GM18498 (cell line): ENCODE measurements around the gene RBPMS2.

ENCODE experiments used
- ATAC-seq: cut with Tn5 transposase; IDR thresholded peaks from one replicate; pipeline ENCODE4 v1.9.1; 2021; ENCODE audit warnings: mild to moderate bottlenecking, moderate library complexity; ENCODE audit not compliant: unreplicated experiment

The RBPMS2 gene

GRCh38 chr15:64791401-64791800, 16.0 kb upstream of the RBPMS2 start:
- ATAC-seq = no peak

DNA sequence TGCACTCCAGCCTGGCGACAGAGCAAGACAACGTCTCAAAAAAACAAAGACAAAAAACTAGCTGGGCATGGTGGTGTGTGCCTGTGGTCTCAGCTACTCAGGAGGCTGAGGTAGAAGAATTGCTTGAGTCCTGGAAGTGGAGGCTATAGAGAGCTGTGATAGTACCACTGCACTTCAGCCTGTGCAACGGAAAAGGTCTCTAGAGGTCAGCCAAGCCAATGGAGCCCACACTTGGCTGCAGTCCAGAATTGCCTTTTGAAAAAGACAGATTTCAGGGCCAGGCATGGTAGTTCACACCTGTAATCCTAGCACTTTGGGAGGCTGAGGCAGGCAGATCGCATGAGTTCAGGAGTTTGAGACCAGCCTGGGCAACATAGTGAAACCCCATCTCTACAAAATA, 8.4 kb upstream of the RBPMS2 start:
- no peak for ATAC-seq

GRCh38 chr15:64782751-64783150, 7.4 kb upstream of the RBPMS2 start:
- no peak for ATAC-seq

DNA sequence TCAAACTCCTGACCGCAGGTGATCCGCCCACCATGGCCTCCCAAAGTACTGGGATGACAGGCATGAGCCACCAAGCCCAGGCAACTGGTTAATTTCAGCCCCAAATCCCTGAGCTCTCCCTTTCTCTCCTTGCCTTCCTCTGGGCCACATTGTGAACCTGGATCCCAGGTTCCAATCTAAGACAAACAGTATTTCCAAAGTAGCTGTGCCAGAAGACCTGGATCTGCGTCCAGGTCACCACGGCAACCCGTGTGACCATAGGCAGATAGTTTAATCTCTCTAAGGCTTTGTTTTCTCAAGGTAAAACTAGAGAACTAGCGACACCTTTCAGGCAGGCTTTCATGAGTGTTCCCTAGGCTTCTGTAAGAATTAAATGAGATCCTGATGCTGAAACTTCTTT, 5.9 kb upstream of the RBPMS2 start:
- ATAC-seq = no peak

- ATAC-seq = no peak
Observed at GRCh38 chr15:64780600-64781156, 5.3 kb upstream of the RBPMS2 start.

DNA sequence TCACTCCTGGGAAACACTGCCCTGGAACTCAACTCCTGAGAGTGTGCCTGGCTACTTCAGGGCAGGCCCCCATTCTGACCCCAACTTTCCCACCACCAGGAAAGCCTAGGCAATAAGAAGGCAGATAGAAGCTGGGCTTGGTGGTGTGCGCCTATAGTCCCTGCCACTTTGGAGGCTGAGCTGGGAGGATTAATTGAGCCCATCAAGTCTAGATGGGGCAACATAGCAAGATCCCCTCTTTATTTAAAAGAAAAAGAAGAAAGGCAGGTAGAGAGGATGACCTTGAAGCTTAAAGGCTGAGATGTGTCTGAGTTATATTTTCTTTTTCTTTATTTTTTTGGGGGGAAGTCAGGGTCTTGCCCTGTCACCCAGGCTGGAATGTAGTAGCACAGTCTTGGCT, 4.2 kb upstream of the RBPMS2 start:
- no peak for ATAC-seq

GRCh38 chr15:64779024-64779423, 3.6 kb upstream of the RBPMS2 start:
- no peak for ATAC-seq

DNA sequence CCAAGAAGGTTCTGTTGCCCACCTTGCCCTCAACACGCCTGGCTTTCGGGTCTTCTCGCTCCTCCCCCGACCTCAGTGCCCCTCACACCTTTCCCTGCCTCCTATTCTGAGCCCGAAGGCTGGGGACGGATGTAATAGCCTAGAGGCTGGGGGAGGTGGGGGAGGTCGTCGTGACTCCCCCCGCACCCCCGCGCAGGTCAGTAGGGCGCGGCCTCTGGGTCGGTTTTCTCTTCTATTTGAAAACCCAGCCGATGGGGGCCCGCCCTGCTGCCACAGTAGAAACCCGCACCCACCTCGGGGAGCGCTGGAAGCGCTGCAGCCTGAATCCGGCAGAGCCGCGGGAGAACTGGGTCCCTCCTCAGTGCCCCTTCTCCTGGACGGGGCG, 1.0 kb upstream of the RBPMS2 start:
- ATAC-seq = no peak

GRCh38 chr15:64774629-64775493, 528 bp downstream of the RBPMS2 start:
- ATAC-seq = no peak

GRCh38 chr15:64774037-64774628, 1.3 kb downstream of the RBPMS2 start:
- ATAC-seq = no peak

DNA sequence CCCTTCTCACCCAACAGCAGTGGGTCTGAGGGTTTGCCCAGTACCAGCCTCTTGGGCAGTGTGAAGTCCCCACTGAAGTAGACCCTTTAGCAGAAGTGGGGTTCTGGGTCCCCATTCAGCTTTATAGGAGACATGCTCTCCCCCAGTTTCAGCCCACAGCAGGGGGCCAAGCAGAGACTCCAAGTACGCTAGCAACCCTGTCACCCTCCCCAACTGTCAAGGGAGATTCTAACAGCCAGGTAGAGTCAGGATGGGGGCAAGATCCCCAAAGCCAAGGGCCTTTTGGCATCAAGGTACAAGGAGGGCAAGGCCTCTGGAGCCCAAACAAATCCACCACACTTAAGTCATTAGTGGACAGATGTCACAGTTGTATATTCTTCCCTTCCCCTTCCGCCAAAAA, 1.8 kb downstream of the RBPMS2 start:
- no peak for ATAC-seq

GRCh38 chr15:64772964-64773363, 2.4 kb downstream of the RBPMS2 start:
- ATAC-seq = no peak

- ATAC-seq = no peak
Observed at GRCh38 chr15:64772488-64772887, 2.9 kb downstream of the RBPMS2 start.

- ATAC-seq = no peak
Observed at GRCh38 chr15:64770626-64771025, 4.8 kb downstream of the RBPMS2 start.

DNA sequence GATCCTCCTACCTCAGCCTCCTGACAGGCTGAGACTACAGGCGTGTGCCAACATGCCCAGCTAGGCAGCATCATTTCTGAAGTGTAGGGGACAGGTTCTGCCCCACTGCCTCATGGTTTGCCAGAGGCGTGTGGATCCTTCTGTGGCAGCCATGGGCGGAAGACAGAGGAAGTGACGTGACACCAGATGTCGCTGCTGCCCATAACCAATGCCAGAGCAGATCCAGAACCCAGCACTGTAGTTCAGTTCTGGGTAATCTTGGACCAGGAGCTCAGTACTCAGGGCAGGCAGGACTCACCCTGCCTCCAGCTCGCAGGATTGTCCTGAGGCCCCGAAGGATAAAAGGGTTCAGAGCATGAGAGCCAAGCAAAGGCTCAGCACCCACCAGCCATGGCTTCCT, 8.2 kb downstream of the RBPMS2 start:
- no peak for ATAC-seq

DNA sequence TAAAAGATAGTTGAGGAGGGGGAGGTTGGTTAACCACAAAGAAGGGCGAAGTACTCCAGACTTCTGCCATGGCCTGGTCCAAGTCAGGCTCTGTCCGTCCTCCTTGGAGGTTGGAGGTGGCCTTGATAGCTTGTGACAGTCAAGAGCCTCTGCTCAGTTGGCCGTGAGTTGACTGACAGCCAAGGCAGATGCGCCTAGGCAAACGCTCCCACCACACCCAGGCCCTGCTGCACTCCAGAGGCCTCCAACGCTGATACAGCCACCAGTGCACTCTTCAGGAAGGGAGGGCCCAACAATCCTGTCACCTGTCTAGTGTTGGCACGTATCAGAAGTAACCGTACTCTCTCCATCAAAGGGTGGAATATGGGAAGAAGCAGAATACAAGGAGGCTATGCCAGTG, 9.3 kb downstream of the RBPMS2 start:
- ATAC-seq = no peak

GRCh38 chr15:64763874-64764273, 11.5 kb downstream of the RBPMS2 start:
- ATAC-seq = no peak

- ATAC-seq = no peak
Observed at GRCh38 chr15:64763462-64763861, 11.9 kb downstream of the RBPMS2 start.

- ATAC-seq = no peak
Observed at GRCh38 chr15:64763021-64763420, 12.4 kb downstream of the RBPMS2 start.

GRCh38 chr15:64762546-64762945, 12.8 kb downstream of the RBPMS2 start:
- ATAC-seq = no peak

- no peak for ATAC-seq
Observed at GRCh38 chr15:64761156-64761555, 14.2 kb downstream of the RBPMS2 start.

- ATAC-seq = no peak
Observed at GRCh38 chr15:64760056-64760455, 15.3 kb downstream of the RBPMS2 start.
